HCT116 (cell line): ENCODE results near the gene FRK. TPM values are rescaled to one million over a fixed set of nuclear protein-coding genes. Genes with fewer than 3 reads are reported as not detected.

Experiments used
- ATAC-seq: fragments of 200-7000 bp; cut with Tn5 transposase; 2 replicates; pipeline ENCODE4 v1.9.1; 2020; ENCODE audit warnings: mild to moderate bottlenecking, moderate library complexity
- BruUV-seq: library from RNA; stranded (reverse); fragments of 400-500 nt; replicated peaks from 2 replicates; lab custom pipeline; 2021; lab: Mats Ljungman, UMichigan
- CTCF ChIA-PET: fragments of 300-600 bp; sonication (Branson Sonifier 250); formaldehyde crosslinking; loops from one replicate; lab custom pipeline; 2021; ENCODE audit warnings: antibody characterized with exemption; lab: Charles Lee
- POLR2A ChIA-PET: fragments of 300-600, 350-600 bp; sonication (Branson Sonifier 250); formaldehyde crosslinking; loops from one replicate; lab custom pipeline; 2021; ENCODE audit warnings: antibody characterized with exemption; lab: Charles Lee
- RAD21 ChIA-PET, 2 experiments: fragments of 300-600 bp; sonication (Branson Sonifier 250); formaldehyde crosslinking; loops; one replicate each; lab custom pipeline; 2023; ENCODE audit warnings: low total read pairs in 2 of 2; ENCODE audit not compliant: uncharacterized antibody in 2 of 2, unreplicated experiment in 2 of 2, low non-redundant PET in 1 of 2; lab: Charles Lee
- DNase-seq: peaks from one replicate; pipeline ENCODE4 v3.0.0-alpha.2; 2010; ENCODE audit warnings: low read depth, low spot score
- H2AFZ ChIP-seq: fragments of 200-600 bp; shearing (Covaris generic), sonication (generic); 2 replicates; pipeline ENCODE4 v1.6.1; 2017; ENCODE audit warnings: low read depth, mixed run types, mixed read lengths, antibody characterized with exemption, low read length; ENCODE audit not compliant: poor library complexity, severe bottlenecking
- H3K27ac ChIP-seq: 2 replicates; pipeline ENCODE4 v1.5.1; 2012; ENCODE audit warnings: low read depth, low read length
- H3K27me3 ChIP-seq: fragments of 200-600 bp; sonication (generic); 2 replicates; pipeline ENCODE4 v1.6.1; 2016; ENCODE audit warnings: mixed run types, low read length, mixed read lengths; ENCODE audit not compliant: insufficient read depth
- H3K36me3 ChIP-seq, 2 experiments: fragments of 200-500 bp in 1 of 2; fragments of 200-600 bp in 1 of 2; sonication (Bioruptor generic) in 1 of 2; sonication (generic) in 1 of 2; 2 replicates each; pipeline versions ENCODE4 v1.5.1 to v1.6.1; 2014 to 2016; ENCODE audit warnings: low read length in 2 of 2, inconsistent platforms in 1 of 2, mixed read lengths in 1 of 2, mixed run types in 1 of 2; ENCODE audit not compliant: insufficient read depth in 2 of 2, control insufficient read depth in 1 of 2
- H3K4me1 ChIP-seq, 2 experiments: fragments of 200-600 bp in 1 of 2; sonication (generic) in 1 of 2; 2 replicates each; pipeline versions ENCODE4 v1.5.1 to v1.6.1; 2012 to 2017; ENCODE audit warnings: low read length in 2 of 2, inconsistent platforms in 1 of 2, mild to moderate bottlenecking in 1 of 2, mixed read lengths in 1 of 2, mixed run types in 1 of 2, moderate library complexity in 1 of 2; ENCODE audit not compliant: insufficient read depth in 2 of 2, control insufficient read depth in 1 of 2
- H3K4me2 ChIP-seq: fragments of 200-600 bp; sonication (generic); 2 replicates; pipeline ENCODE4 v1.6.1; 2017; ENCODE audit warnings: mixed run types, low read length, mixed read lengths
- H3K4me3 ChIP-seq, 2 experiments: fragments of 200-600 bp in 1 of 2; sonication (generic) in 1 of 2; replicated peaks in 1 of 2; 2 replicates each; pipeline ENCODE4 v1.5.1; 2011 to 2016; ENCODE audit warnings: low read length in 2 of 2, control low read depth in 1 of 2, low read depth in 1 of 2, mild to moderate bottlenecking in 1 of 2, mixed read lengths in 1 of 2, mixed run types in 1 of 2
- H3K79me2 ChIP-seq: fragments of 200-600 bp; sonication (generic); 2 replicates; pipeline ENCODE4 v1.6.1; 2017; ENCODE audit warnings: mild to moderate bottlenecking, mixed run types, low read length, moderate library complexity, mixed read lengths; ENCODE audit not compliant: insufficient read depth
- H3K9ac ChIP-seq: fragments of 200-600 bp; sonication (generic); 2 replicates; pipeline ENCODE4 v1.6.1; 2016; ENCODE audit warnings: low read length, mixed read lengths
- H3K9me2 ChIP-seq: fragments of 200-600 bp; sonication (generic), shearing (Covaris generic); 2 replicates; pipeline ENCODE4 v1.6.1; 2017; ENCODE audit warnings: mixed run types, mild to moderate bottlenecking, moderate library complexity; ENCODE audit not compliant: insufficient read depth
- H3K9me3 ChIP-seq, 2 experiments: fragments of 200-500 bp in 1 of 2; fragments of 200-600 bp in 1 of 2; sonication (Bioruptor generic) in 1 of 2; sonication (generic) in 1 of 2; 2 replicates each; pipeline ENCODE4 v1.6.1; 2014 to 2017; ENCODE audit warnings: low read length in 2 of 2, mixed read lengths in 2 of 2, inconsistent platforms in 1 of 2, low read depth in 1 of 2, mild to moderate bottlenecking in 1 of 2, mixed run types in 1 of 2, moderate library complexity in 1 of 2; ENCODE audit not compliant: control insufficient read depth in 1 of 2, insufficient read depth in 1 of 2
- H4K20me1 ChIP-seq: fragments of 200-600 bp; sonication (generic), shearing (Covaris generic); 2 replicates; pipeline ENCODE4 v1.6.1; 2017; ENCODE audit warnings: mixed run types, mild to moderate bottlenecking, moderate library complexity; ENCODE audit not compliant: insufficient read depth
- CEBPB ChIP-seq: IDR thresholded peaks from 2 replicates; pipeline ENCODE4 v1.6.1; 2012; ENCODE audit warnings: low read depth
- ELF1 ChIP-seq: IDR thresholded peaks from 2 replicates; pipeline ENCODE4 v1.6.1; 2012; ENCODE audit warnings: low read depth, borderline replicate concordance
- EZH2 ChIP-seq: fragments of 200-600 bp; sonication (generic); IDR thresholded peaks from 2 replicates; pipeline ENCODE4 v1.6.1; 2017; ENCODE audit warnings: antibody characterized with exemption, mixed run types
- EZH2phosphoT487 ChIP-seq: fragments of 200-600 bp; IDR thresholded peaks from 2 replicates; pipeline ENCODE4 v1.6.1; 2018; ENCODE audit warnings: antibody characterized with exemption, borderline replicate concordance
- FOSL1 ChIP-seq: IDR thresholded peaks from 2 replicates; pipeline ENCODE4 v1.6.1; 2012; ENCODE audit warnings: low read depth
- JUND ChIP-seq: IDR thresholded peaks from 2 replicates; pipeline ENCODE4 v1.6.1; 2012
- POLR2A ChIP-seq: IDR thresholded peaks from 2 replicates; pipeline ENCODE4 v1.7.0; 2011; ENCODE audit warnings: borderline replicate concordance; ENCODE audit not compliant: insufficient read depth, insufficient read length; ENCODE audit errors: extremely low read depth
- POLR2AphosphoS5 ChIP-seq: IDR thresholded peaks from 2 replicates; pipeline ENCODE4 v1.6.1; 2011; ENCODE audit warnings: mild to moderate bottlenecking, low read depth, low read length, moderate library complexity
- RAD21 ChIP-seq: IDR thresholded peaks from 2 replicates; pipeline ENCODE4 v1.6.1; 2012; ENCODE audit warnings: low read depth, mild to moderate bottlenecking
- SP1 ChIP-seq: IDR thresholded peaks from 2 replicates; pipeline ENCODE4 v1.6.1; 2012; ENCODE audit warnings: low read depth
- SRF ChIP-seq: IDR thresholded peaks from 2 replicates; pipeline ENCODE4 v1.6.1; 2012; ENCODE audit warnings: low read depth
- YY1 ChIP-seq: IDR thresholded peaks from 2 replicates; pipeline ENCODE4 v1.6.1; 2011; ENCODE audit warnings: low read length, low read depth, moderate library complexity, mild to moderate bottlenecking; ENCODE audit not compliant: insufficient replicate concordance; ENCODE audit errors: extremely low read depth
- ZFX ChIP-seq: fragments of 450-650 bp; IDR thresholded peaks from 2 replicates; pipeline ENCODE4 v1.6.1; 2017
- ZNF274 ChIP-seq: fragments of 200-500 bp; sonication (Bioruptor generic); IDR thresholded peaks from 2 replicates; pipeline ENCODE4 v1.6.1; 2014; ENCODE audit warnings: mild to moderate bottlenecking, low read depth, low read length, inconsistent platforms
- intact Hi-C: fragments of 100-400 bp; cut with micrococcal nuclease; formaldehyde crosslinking; loops from 2 replicates; pipeline ENCODE4 v1.10.0; 2022
- total RNA-seq: library from RNA; stranded (reverse); gene quantifications from one replicate; pipeline ENCODE4 v1.2.1, GENCODE V29; 2021; ENCODE audit not compliant: unreplicated experiment
- TF ChIP-seq, protein P1 (sequence below): IDR thresholded peaks from 2 replicates; pipeline ENCODE4 v1.6.1; 2012; ENCODE audit warnings: low read depth
- TF ChIP-seq, protein P2 (sequence below): IDR thresholded peaks from 2 replicates; pipeline ENCODE4 v1.6.1; 2012

The FRK gene
- total RNA-seq, 1 experiment from 2014 or later: 3.7 TPM

DNA sequence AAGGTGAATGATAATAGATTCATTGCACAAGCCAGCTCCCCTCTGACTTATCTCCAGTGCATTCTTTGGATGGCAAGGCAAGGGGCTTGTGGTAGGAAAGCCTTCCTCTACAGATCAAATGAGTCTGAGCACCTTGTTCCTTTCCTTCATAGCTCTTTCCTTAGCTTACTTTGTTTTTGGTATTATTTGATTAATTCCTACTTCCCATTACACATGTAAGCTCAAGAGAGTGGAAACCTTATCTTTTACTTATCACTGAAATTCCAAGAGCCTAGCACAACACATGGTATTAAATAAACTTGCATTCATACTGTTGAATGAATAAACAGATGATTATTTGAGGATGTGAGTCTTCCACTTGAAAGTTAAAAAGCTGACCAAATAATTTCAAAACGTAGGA, 41.7 kb downstream of the FRK start:
- Histone ChIP-seq H3K4me1 (no peaks in the 10 kb centered on the region; a peak in 1 of 4 replicates), H3K4me2 (no peak overlapping the region), H3K27me3 (no peaks in the 10 kb centered on the region), H3K4me3 (no peak overlapping the region), H3K9me2 (no peaks in the 10 kb centered on the region)
- DNase-seq: no peak
- POLR2A ChIA-PET: no interaction called here
- BruUV-seq: no TSS peak
- TF ChIP-seq ZFX (no peak), SP1 (no peak), ZNF274 (no peak), EZH2phosphoT487 (no peak), ELF1 (no peak), POLR2AphosphoS5 (no peak), RAD21 (no peak), YY1 (no peak), POLR2A (no peak), CEBPB (no peak), SRF (no peak), EZH2 (no peak), FOSL1 (no peak), JUND (no peak)
- TF ChIP-seq, protein P1, sequence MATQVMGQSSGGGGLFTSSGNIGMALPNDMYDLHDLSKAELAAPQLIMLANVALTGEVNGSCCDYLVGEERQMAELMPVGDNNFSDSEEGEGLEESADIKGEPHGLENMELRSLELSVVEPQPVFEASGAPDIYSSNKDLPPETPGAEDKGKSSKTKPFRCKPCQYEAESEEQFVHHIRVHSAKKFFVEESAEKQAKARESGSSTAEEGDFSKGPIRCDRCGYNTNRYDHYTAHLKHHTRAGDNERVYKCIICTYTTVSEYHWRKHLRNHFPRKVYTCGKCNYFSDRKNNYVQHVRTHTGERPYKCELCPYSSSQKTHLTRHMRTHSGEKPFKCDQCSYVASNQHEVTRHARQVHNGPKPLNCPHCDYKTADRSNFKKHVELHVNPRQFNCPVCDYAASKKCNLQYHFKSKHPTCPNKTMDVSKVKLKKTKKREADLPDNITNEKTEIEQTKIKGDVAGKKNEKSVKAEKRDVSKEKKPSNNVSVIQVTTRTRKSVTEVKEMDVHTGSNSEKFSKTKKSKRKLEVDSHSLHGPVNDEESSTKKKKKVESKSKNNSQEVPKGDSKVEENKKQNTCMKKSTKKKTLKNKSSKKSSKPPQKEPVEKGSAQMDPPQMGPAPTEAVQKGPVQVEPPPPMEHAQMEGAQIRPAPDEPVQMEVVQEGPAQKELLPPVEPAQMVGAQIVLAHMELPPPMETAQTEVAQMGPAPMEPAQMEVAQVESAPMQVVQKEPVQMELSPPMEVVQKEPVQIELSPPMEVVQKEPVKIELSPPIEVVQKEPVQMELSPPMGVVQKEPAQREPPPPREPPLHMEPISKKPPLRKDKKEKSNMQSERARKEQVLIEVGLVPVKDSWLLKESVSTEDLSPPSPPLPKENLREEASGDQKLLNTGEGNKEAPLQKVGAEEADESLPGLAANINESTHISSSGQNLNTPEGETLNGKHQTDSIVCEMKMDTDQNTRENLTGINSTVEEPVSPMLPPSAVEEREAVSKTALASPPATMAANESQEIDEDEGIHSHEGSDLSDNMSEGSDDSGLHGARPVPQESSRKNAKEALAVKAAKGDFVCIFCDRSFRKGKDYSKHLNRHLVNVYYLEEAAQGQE: no peak
- TF ChIP-seq, protein P2, sequence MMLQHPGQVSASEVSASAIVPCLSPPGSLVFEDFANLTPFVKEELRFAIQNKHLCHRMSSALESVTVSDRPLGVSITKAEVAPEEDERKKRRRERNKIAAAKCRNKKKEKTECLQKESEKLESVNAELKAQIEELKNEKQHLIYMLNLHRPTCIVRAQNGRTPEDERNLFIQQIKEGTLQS: no peak
- TF ChIP-seq, all 23 proteins: peak for 0
- no peak overlapping the region for H3K9ac ChIP-seq
- ChIA-PET CTCF (no interaction called here), RAD21 (no interaction called here)
- no peaks in the 10 kb centered on the region for H3K36me3 ChIP-seq
- no peaks in the 10 kb centered on the region for H3K79me2 ChIP-seq
- H2AFZ ChIP-seq: no peak overlapping the region
- no peak for ATAC-seq
- H4K20me1 ChIP-seq: no peaks in the 10 kb centered on the region
- no peaks in the 10 kb centered on the region for H3K9me3 ChIP-seq
- no peak overlapping the region for H3K27ac ChIP-seq
- intact Hi-C loops: no loop called here
